GM21367 (cell line): ENCODE data around the gene LGR6.

ENCODE experiments used
- ATAC-seq: cut with Tn5 transposase; IDR thresholded peaks from one replicate; pipeline ENCODE4 v1.9.1; 2021; ENCODE audit not compliant: unreplicated experiment

Gene LGR6

DNA sequence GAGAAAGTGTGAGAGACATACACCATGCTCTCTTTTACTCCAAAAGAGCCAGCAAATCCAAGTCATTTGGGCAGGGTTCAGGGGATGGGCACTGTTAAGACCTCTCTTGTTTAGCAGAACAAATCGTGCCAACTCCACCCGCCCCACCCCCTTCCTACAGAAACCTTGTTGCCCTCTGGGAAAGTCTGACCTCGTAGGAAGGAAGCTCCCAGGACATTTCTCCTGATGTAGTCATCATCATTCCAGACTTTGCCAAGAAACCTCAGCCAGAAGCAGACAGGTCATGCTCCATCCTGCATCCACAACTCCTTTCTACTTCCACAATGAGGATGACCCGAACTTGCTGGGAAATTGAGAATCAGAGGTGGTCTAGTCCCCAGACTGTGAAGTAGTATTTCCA, 90.4 kb downstream of the LGR6 start:
- no peak for ATAC-seq

DNA sequence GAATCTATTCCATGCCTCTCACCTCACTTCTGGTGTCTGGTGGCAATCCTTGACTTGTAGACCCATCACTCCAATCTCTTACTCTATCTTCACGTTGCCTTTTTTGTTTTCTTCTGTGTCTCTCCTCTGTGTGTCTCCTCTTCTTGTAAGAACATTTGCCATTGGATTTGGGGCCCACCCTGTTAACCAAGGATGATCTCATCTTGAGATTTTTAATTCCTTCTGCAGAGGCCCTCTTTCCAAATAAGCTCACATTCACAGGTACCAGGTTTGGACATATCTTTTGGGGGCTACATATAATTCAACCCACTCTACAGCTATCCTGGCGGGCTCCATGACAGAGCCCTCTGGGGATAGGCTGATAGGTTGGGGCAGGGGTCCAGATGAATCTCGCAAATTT, 92.3 kb downstream of the LGR6 start:
- no peak for ATAC-seq

- no peak for ATAC-seq
Observed at GRCh38 chr1:202286622-202287097, 93.1 kb downstream of the LGR6 start.

GRCh38 chr1:202287196-202287595, 93.6 kb downstream of the LGR6 start:
- no peak for ATAC-seq

DNA sequence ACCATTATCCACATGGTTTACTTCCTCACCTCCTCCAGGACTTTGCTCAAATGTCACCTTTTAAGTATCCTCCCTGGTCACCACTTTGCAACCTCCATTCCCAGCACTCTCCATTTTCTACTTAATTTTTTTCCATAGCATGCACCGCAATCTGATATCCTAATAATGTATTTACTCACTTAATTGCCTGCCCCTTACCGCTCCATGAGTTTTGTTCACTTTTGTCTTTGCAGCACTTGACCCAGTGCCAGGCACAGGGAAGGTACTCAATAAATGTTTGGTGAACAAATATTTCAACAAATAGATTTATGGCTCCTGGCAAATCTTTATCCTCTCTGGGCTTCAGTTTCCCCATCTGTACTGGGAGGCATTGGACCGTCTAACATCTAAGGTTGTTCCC, 94.6 kb downstream of the LGR6 start:
- no peak for ATAC-seq

DNA sequence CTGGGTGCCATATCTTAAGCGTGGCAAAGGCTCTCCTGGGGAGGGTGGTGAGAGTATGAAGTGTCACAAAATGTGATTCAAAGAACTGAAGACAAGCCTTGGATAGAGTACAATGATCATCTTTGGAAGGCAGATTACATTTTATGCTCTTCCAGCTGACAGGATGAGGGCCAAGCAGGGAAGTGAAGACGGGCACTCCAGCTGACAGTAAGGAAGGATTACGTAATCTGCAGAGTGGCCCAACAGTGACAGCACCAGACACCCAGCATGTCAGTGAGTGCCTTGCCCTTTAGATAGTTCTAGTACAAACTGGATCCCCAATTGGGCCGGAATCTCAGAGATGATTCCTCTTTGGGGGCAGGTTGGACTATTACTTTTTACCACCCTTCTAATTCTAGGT, 95.4 kb downstream of the LGR6 start:
- no peak for ATAC-seq

GRCh38 chr1:202291001-202291400, 97.4 kb downstream of the LGR6 start:
- no peak for ATAC-seq

- ATAC-seq = no peak
Observed at GRCh38 chr1:202291961-202292712, 98.5 kb downstream of the LGR6 start.

DNA sequence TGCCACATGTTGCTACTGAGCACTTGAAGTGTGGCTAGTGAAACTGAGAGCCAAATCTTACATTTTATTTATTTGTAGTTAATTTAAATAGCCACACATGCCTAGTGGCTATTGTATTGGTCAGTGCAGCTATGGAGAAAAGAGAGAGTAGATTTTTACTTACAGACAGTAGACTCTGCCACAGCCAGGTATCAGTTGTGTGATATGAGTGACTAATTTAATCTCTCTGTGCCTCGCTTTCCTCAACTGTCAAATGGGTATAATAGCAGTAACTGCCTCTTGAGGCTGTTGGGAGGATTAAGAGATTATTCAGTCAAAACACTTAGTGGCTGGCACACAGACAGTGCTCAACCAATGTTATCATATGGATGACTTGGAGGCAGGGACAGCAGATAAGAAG, 99.2 kb downstream of the LGR6 start:
- ATAC-seq = no peak

GRCh38 chr1:202293569-202293968, 100.0 kb downstream of the LGR6 start:
- no peak for ATAC-seq

- ATAC-seq = no peak
Observed at GRCh38 chr1:202302166-202302565, 108.6 kb downstream of the LGR6 start.

- ATAC-seq = no peak
Observed at GRCh38 chr1:202304375-202304774, 110.8 kb downstream of the LGR6 start.

DNA sequence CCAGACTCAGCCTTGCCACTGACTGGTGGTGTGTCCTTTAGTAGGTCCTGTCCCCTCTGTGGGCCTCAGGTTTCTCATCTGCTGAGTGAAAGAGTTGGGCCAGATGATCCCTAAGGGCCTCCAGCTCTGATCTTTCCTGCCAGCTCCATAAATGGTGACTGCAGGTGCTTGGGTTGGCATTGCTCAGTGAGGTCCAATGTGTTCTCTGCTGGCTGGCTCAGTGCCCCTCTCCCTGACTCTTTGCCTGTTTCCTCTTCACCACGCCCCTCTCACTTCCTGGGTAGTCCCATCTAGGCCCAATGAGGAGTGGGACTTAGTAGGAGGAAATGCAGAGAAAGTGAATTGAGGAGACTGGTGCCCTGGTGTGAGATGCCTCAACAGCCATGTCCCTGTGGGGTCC, 111.6 kb downstream of the LGR6 start:
- no peak for ATAC-seq

- no peak for ATAC-seq
Observed at GRCh38 chr1:202306535-202307345, 113.1 kb downstream of the LGR6 start.

DNA sequence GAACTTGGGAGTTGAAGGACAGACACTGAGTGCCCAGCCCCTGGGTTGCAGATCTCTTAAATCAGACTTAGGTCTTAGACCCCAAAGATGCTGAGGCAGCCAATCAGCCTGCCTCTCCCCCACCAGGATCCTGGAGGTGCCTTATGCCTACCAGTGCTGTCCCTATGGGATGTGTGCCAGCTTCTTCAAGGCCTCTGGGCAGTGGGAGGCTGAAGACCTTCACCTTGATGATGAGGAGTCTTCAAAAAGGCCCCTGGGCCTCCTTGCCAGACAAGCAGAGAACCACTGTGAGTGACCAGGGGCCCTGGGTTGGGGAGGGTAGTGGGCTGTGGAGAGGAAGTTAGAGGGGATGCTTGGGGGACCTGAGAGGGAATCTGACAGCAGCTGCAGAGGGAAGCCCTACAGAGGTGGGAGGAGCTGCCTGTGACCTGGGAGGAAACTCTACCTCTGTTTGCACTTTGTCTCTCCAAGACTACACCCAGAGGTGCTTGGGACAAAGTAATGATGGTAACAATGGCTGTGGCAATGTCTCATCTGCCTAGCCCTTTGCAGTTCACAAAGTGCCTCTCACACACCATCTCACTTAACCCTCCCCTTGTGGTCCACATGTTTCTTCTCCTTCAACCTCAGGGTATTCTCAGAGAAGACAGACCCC, 116.6 kb downstream of the LGR6 start:
- no peak for ATAC-seq

DNA sequence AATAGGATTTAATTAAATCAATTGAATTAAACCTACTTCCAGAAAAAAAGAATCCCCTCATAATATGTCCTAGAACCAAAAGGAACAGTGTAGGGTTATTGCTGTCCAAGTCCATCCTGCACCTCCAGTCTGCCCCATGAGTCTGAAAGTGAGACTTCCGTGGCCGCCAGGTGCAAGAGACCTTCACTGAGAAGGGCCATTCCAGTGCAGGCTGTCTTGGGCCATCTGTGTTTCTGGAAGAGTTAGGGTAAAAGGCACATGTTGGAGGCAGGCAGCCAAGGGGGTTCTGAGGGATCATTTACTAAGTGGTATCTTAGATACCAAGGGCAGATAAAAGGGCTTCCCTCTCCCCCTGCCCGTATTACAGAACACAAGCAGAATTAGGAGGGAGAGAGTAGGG, 117.1 kb downstream of the LGR6 start:
- ATAC-seq = no peak

- no peak for ATAC-seq
Observed at GRCh38 chr1:202311875-202312635, 118.5 kb downstream of the LGR6 start.

DNA sequence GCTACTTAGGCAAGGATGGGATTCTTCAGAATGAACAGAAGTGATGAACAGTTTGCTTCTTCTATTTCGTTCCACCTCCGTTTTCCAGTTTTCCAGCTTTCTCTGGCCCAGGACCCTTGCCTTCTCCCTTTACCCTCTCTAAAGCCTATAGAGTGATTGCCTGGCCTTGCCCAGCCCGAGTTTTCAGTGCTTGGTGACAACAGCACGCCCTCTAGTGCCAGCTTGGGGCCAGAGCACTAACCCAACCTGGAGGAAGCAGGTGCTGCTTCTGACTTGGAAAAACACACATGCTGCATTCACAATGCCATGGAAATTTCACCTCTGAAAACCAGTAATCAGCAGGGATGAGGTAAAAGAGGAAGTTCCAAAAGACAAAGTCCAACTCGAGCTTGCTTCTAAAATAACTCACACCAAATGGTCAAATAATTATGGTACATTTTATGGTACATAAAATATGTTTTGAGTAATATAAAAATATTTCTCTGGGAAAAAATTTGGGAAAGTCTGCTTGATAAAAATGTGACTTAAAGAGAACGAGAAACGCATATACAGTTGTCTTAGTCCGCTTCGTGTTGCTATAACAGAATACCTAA, 122.1 kb downstream of the LGR6 start:
- no peak for ATAC-seq

DNA sequence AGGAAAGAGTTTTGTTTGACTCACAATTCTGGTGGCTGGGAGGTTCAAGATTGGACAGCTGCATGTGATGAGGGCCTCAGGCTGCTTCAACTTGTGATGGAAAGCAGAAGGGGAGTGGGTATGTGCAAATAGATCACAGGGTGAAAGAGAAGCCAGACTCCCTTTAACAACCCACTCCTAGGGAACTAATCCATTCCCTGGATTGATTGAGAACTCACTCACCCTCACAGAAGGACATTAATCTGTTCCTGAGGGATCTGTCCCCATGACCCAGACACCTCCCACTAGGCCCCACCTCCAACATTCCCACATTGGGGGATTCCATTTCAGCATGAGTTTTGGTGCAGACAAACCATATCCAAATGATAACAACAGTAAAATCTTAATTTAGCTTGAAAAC, 122.6 kb downstream of the LGR6 start:
- no peak for ATAC-seq
